HL-60 (cell line): Measurements from ENCODE around the gene SLC16A6.

ENCODE experiments used
- GABPA ChIP-seq: IDR thresholded peaks from 2 replicates; pipeline ENCODE4 v1.6.1; 2012; ENCODE audit warnings: low read depth
- TF ChIP-seq, protein P1 (sequence below): IDR thresholded peaks from one replicate; pipeline ENCODE4 v1.5.1; 2011; ENCODE audit warnings: low read length, control low read depth, inconsistent platforms; ENCODE audit not compliant: insufficient read depth
- TF ChIP-seq, protein P2 (sequence below): IDR thresholded peaks from 2 replicates; pipeline ENCODE4 v1.6.1; 2012; ENCODE audit warnings: low read depth; ENCODE audit not compliant: insufficient replicate concordance

DNA sequence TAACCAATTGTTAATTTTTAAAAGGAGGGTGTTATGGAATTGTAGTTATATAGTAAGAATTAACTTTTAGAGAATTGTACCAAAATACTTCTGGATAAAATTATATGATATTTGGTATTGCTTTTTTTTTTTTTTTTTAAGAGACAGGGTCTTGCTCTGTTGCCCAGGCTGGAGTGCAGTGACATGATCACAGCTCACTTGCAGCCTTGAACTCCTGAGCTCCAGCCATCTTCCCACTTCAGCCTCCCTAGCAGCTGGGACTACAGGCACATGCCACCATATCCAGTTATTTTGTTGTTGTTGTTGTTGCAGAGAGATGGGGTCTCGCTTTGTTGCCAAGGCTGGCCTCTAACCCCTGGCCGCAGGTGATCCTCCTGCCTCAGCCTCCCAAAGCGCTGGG, 8.9 kb upstream of the SLC16A6 start:
- TF ChIP-seq, protein P1, sequence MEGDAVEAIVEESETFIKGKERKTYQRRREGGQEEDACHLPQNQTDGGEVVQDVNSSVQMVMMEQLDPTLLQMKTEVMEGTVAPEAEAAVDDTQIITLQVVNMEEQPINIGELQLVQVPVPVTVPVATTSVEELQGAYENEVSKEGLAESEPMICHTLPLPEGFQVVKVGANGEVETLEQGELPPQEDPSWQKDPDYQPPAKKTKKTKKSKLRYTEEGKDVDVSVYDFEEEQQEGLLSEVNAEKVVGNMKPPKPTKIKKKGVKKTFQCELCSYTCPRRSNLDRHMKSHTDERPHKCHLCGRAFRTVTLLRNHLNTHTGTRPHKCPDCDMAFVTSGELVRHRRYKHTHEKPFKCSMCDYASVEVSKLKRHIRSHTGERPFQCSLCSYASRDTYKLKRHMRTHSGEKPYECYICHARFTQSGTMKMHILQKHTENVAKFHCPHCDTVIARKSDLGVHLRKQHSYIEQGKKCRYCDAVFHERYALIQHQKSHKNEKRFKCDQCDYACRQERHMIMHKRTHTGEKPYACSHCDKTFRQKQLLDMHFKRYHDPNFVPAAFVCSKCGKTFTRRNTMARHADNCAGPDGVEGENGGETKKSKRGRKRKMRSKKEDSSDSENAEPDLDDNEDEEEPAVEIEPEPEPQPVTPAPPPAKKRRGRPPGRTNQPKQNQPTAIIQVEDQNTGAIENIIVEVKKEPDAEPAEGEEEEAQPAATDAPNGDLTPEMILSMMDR = no peak
- TF ChIP-seq, protein P2, sequence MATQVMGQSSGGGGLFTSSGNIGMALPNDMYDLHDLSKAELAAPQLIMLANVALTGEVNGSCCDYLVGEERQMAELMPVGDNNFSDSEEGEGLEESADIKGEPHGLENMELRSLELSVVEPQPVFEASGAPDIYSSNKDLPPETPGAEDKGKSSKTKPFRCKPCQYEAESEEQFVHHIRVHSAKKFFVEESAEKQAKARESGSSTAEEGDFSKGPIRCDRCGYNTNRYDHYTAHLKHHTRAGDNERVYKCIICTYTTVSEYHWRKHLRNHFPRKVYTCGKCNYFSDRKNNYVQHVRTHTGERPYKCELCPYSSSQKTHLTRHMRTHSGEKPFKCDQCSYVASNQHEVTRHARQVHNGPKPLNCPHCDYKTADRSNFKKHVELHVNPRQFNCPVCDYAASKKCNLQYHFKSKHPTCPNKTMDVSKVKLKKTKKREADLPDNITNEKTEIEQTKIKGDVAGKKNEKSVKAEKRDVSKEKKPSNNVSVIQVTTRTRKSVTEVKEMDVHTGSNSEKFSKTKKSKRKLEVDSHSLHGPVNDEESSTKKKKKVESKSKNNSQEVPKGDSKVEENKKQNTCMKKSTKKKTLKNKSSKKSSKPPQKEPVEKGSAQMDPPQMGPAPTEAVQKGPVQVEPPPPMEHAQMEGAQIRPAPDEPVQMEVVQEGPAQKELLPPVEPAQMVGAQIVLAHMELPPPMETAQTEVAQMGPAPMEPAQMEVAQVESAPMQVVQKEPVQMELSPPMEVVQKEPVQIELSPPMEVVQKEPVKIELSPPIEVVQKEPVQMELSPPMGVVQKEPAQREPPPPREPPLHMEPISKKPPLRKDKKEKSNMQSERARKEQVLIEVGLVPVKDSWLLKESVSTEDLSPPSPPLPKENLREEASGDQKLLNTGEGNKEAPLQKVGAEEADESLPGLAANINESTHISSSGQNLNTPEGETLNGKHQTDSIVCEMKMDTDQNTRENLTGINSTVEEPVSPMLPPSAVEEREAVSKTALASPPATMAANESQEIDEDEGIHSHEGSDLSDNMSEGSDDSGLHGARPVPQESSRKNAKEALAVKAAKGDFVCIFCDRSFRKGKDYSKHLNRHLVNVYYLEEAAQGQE = no peak
- TF ChIP-seq GABPA = no peak
